GM19468 (cell line): Measurements from ENCODE around the gene ECM1.
A peak's percentile ranks its signal among the peaks of the same experiment; 100 is the strongest.

Source experiments
- ATAC-seq: cut with Tn5 transposase; IDR thresholded peaks from one replicate; pipeline ENCODE4 v1.9.1; 2021; ENCODE audit warnings: mild to moderate bottlenecking, moderate library complexity, moderate number of reproducible peaks; ENCODE audit not compliant: unreplicated experiment; ENCODE audit errors: extremely low read depth

ECM1 gene

GRCh38 chr1:150511985-150512660 lies 4.2 kb downstream of the ECM1 start:
- no peak for ATAC-seq

GRCh38 chr1:150512846-150513245 lies 4.9 kb downstream of the ECM1 start:
- no peak for ATAC-seq

GRCh38 chr1:150513351-150513791 lies 5.5 kb downstream of the ECM1 start:
- ATAC-seq: no peak

- ATAC-seq: no peak
Measured at GRCh38 chr1:150514260-150514659, 6.4 kb downstream of the ECM1 start.

GRCh38 chr1:150514913-150515327 lies 7.0 kb downstream of the ECM1 start:
- no peak for ATAC-seq

GRCh38 chr1:150515328-150516049 lies 7.6 kb downstream of the ECM1 start, which contains the start of gene FALEC:
Gene FALEC (plus strand): TSS chr1:150515752.
- ATAC-seq: peak; percentile 92

GRCh38 chr1:150516050-150516591 lies 8.2 kb downstream of the ECM1 start:
- no peak for ATAC-seq

- ATAC-seq: no peak
Measured at GRCh38 chr1:150516616-150517015, 8.7 kb downstream of the ECM1 start.

GRCh38 chr1:150521196-150521968 lies 13.5 kb downstream of the ECM1 start:
- ATAC-seq: no peak

- no peak for ATAC-seq
Measured at GRCh38 chr1:150525348-150525747, 17.4 kb downstream of the ECM1 start.

GRCh38 chr1:150528196-150528595 lies 20.3 kb downstream of the ECM1 start:
- ATAC-seq: no peak

- ATAC-seq: no peak
Measured at GRCh38 chr1:150529017-150529416, 21.1 kb downstream of the ECM1 start.

- ATAC-seq: no peak
Measured at GRCh38 chr1:150530491-150531159, 22.7 kb downstream of the ECM1 start.

GRCh38 chr1:150532860-150533259 lies 25.0 kb downstream of the ECM1 start:
- ATAC-seq: no peak

- ATAC-seq: no peak
Measured at GRCh38 chr1:150534002-150534401, 26.1 kb downstream of the ECM1 start.

GRCh38 chr1:150535511-150536287 lies 27.8 kb downstream of the ECM1 start:
- ATAC-seq: no peak

- ATAC-seq: no peak
Measured at GRCh38 chr1:150536836-150537731, 29.2 kb downstream of the ECM1 start.
